Psoas muscle (tissue), 8 donors: ENCODE data around the gene DMRTC1B. TPM values are rescaled to one million over a fixed set of nuclear protein-coding genes. Genes with fewer than 3 reads are reported as not detected.
"Not testable (repeated sequence)": the region's sequence is repeated elsewhere in the genome, so short reads cannot be mapped to it uniquely, and the experiment has no call there.

ENCODE experiments used
- ATAC-seq, 4 donors: fragments of 200-7000 bp; cut with Tn5 transposase; one replicate each; pipeline ENCODE4 v1.9.1; 2020; ENCODE audit warnings: moderate library complexity in 3 of 4, mild to moderate bottlenecking in 2 of 4
- DNase-seq, 2 donors: peaks; one replicate each; pipeline ENCODE4 v3.0.0-alpha.2; 2020
- H3K27ac ChIP-seq: fragments of 200-600 bp; one replicate; pipeline ENCODE4 v1.8.0; 2022
- H3K27me3 ChIP-seq, 3 donors: fragments of 200-600 bp in 1 of 3; one replicate each; pipeline versions ENCODE4 v1.6.1 to v1.8.0; 2013 to 2022; ENCODE audit warnings: low read length in 2 of 3, mild to moderate bottlenecking in 2 of 3, moderate library complexity in 1 of 3; ENCODE audit not compliant: insufficient read depth in 3 of 3
- H3K36me3 ChIP-seq, 2 donors: fragments of 200-600 bp in 1 of 2; one replicate each; pipeline versions ENCODE4 v1.6.1 to v1.8.0; 2013 to 2022; ENCODE audit warnings: low read depth in 1 of 2, mild to moderate bottlenecking in 1 of 2, moderate library complexity in 1 of 2; ENCODE audit not compliant: insufficient read depth in 1 of 2
- H3K4me1 ChIP-seq: fragments of 200-600 bp; one replicate; pipeline ENCODE4 v1.8.0; 2022
- H3K4me3 ChIP-seq: fragments of 200-600 bp; one replicate; pipeline ENCODE4 v1.8.0; 2022; ENCODE audit warnings: mild to moderate bottlenecking
- H3K9me3 ChIP-seq: fragments of 200-600 bp; one replicate; pipeline ENCODE4 v1.8.0; 2022
- CTCF ChIP-seq: fragments of 200-600 bp; IDR thresholded peaks from one replicate; pipeline ENCODE4 v1.8.0; 2022; ENCODE audit warnings: antibody characterized with exemption
- WGBS, 3 donors: extraction: QIAGEN DNeasy Blood & Tissue Kit; methylation state at CpG; one replicate each; pipeline versions ENCODE4 v1.1.6 to v1.1.7; 2013; 5-methylcytosine and 5-hydroxymethylcytosine counted together
- intact Hi-C, 2 donors: fragments of 100-400 bp; cut with DNase I; formaldehyde crosslinking; loops; one replicate each; pipeline versions ENCODE4 v1.11.0 to v1.14.2; 2022
- long read RNA-seq, 2 donors: library from polyadenylated mRNA; unstranded; transcript quantifications; one replicate each; pipeline ENCODE4 v2.0.0, GENCODE V29; 2021
- polyA plus RNA-seq, 3 donors: library from polyadenylated mRNA; stranded (reverse); fragments of 200-250 nt; gene quantifications; one replicate each; pipeline ENCODE4 v1.2.3, GENCODE V29; 2013
- total RNA-seq, 4 donors: library from RNA; stranded (reverse); fragmentation: NEBNext Ultra II Directional in 2 of 4; extraction: Animal tissue kit (Norgen Biotek cat#: 25700) in 2 of 4; gene quantifications; one replicate each; pipeline versions ENCODE4 v1.2.1 to v1.2.4, GENCODE V29; 2021 to 2023
- donor health status: healthy with polysubstance abuse.
- donor health status: DM: no; HTN: no; CAD: no; lungs with moderate emphysema.
- donor health status: Bipolar disorder and iron deficiency.
- donor health status: healthy.
- donor health status: DM: yes; HTN: yes; CAD: no.
- donor health status: DM: no; HTN: no; CAD: no.
- donor health status: DM: no; HTN: no; CAD: no.
- donor health status: DM: yes; HTN: yes; CAD: no.

The DMRTC1B gene
- total RNA-seq (not detected), polyA plus RNA-seq (not detected)
- long read RNA-seq, donor 1, result 0 reads
- long read RNA-seq, donor 2, result 0 reads

GRCh38 chrX:72776653-72777466 is at the start of gene DMRTC1B:
Gene DMRTC1B (plus strand): TSS chrX:72776890. CDS start chrX:72845136, 68,246 bp downstream.
- no CpG with 5 or more reads among the region's 44 CpGs for WGBS, 3 donors
- intact Hi-C loops, H3K9me3 ChIP-seq, H3K4me3 ChIP-seq, H3K36me3 ChIP-seq, DNase-seq, H3K27me3 ChIP-seq, H3K4me1 ChIP-seq, H3K27ac ChIP-seq: not testable (repeated sequence)
- ATAC-seq, result peak in 1 of 4 donors; percentile 60

GRCh38 chrX:72727846-72728245 is 48.8 kb upstream of the DMRTC1B start:
- Histone ChIP-seq H3K27me3 (peaks cover 0 to 15% (median 0%) of the 10 kb centered on the region in 3 donors), H3K4me1 (no peaks in the 10 kb centered on the region), H3K27ac (no peak overlapping the region), H3K9me3 (no peaks in the 10 kb centered on the region), H3K4me3 (no peak overlapping the region), H3K36me3 (no peaks in the 10 kb centered on the region)
- WGBS, 3 donors, result 75 to 83% (median 76%) methylated on average over 7 of the region's 7 CpGs
- intact Hi-C loops, result no loop called here
- DNase-seq, result no peak
- no peak for ATAC-seq
- TF ChIP-seq CTCF, result no peak

GRCh38 chrX:72733636-72734035 is 43.1 kb upstream of the DMRTC1B start:
- H3K27ac ChIP-seq, H3K4me1 ChIP-seq, intact Hi-C loops, DNase-seq, H3K36me3 ChIP-seq, H3K9me3 ChIP-seq, ATAC-seq, H3K4me3 ChIP-seq: not testable (repeated sequence)
- 56 to 79% (median 67%) methylated on average over 6 to 8 of the region's 8 CpGs for WGBS, 3 donors
- peaks cover 0 to 25% (median 0%) of the 10 kb centered on the region in 3 donors for H3K27me3 ChIP-seq

GRCh38 chrX:72735561-72735960 is 41.1 kb upstream of the DMRTC1B start:
- Histone ChIP-seq H3K9me3 (no peaks in the 10 kb centered on the region), H3K36me3 (no peaks in the 10 kb centered on the region), H3K27me3 (peaks cover 0 to 25% (median 0%) of the 10 kb centered on the region in 3 donors), H3K27ac (no peak overlapping the region), H3K4me1 (no peaks in the 10 kb centered on the region), H3K4me3 (no peak overlapping the region)
- 77 to 91% (median 85%) methylated on average over 1 of the region's 1 CpG for WGBS, 3 donors
- intact Hi-C loops, result no loop called here
- TF ChIP-seq CTCF, result no peak
- ATAC-seq (no peak), DNase-seq (no peak)

- intact Hi-C loops, H3K36me3 ChIP-seq, H3K4me3 ChIP-seq, DNase-seq, H3K9me3 ChIP-seq, H3K27ac ChIP-seq, H3K4me1 ChIP-seq, H3K27me3 ChIP-seq: not testable (repeated sequence)
- peak in 2 of 4 donors; percentile 55 to 76 for ATAC-seq
- WGBS, 3 donors, result no CpG with 5 or more reads among the region's 7 CpGs
Measured at GRCh38 chrX:72745546-72745945, 31.1 kb upstream of the DMRTC1B start.

- H3K27me3 ChIP-seq, H3K4me1 ChIP-seq, ATAC-seq, intact Hi-C loops, DNase-seq, H3K9me3 ChIP-seq, H3K27ac ChIP-seq, H3K36me3 ChIP-seq, H3K4me3 ChIP-seq: not testable (repeated sequence)
- no CpG with 5 or more reads among the region's 3 CpGs for WGBS, 3 donors
Measured at GRCh38 chrX:72748545-72748944, 28.1 kb upstream of the DMRTC1B start.

GRCh38 chrX:72760454-72760853 is 16.2 kb upstream of the DMRTC1B start:
- H3K27me3 ChIP-seq, H3K27ac ChIP-seq, ATAC-seq, intact Hi-C loops, H3K4me3 ChIP-seq, H3K4me1 ChIP-seq, H3K36me3 ChIP-seq, H3K9me3 ChIP-seq, DNase-seq: not testable (repeated sequence)
- no CpG with 5 or more reads among the region's 9 CpGs for WGBS, 3 donors

GRCh38 chrX:72777467-72777790 is 739 bp downstream of the DMRTC1B start:
- H3K4me3 ChIP-seq, H3K36me3 ChIP-seq, H3K27ac ChIP-seq, H3K4me1 ChIP-seq, DNase-seq, H3K9me3 ChIP-seq, intact Hi-C loops, H3K27me3 ChIP-seq: not testable (repeated sequence)
- peak in 1 of 4 donors; percentile 41 for ATAC-seq
- WGBS, 3 donors, result no CpG with 5 or more reads among the region's 15 CpGs

- intact Hi-C loops, H3K27me3 ChIP-seq, DNase-seq, H3K36me3 ChIP-seq, H3K27ac ChIP-seq, H3K4me1 ChIP-seq, H3K9me3 ChIP-seq, H3K4me3 ChIP-seq: not testable (repeated sequence)
- ATAC-seq, result peak in 2 of 4 donors; percentile 26 to 38
- WGBS, 3 donors, result no CpG with 5 or more reads among the region's 6 CpGs
Measured at GRCh38 chrX:72778146-72778545, 1.5 kb downstream of the DMRTC1B start.

GRCh38 chrX:72782560-72782959 is 5.9 kb downstream of the DMRTC1B start, which contains the start of gene FAM236B:
Gene FAM236B (minus strand): TSS chrX:72782660. CDS start chrX:72782560, 100 bp downstream.
- H3K27me3 ChIP-seq, H3K36me3 ChIP-seq, H3K4me3 ChIP-seq, DNase-seq, H3K4me1 ChIP-seq, H3K27ac ChIP-seq, intact Hi-C loops, H3K9me3 ChIP-seq, ATAC-seq: not testable (repeated sequence)
- WGBS, 3 donors, result no CpG with 5 or more reads among the region's 15 CpGs
